Stimulated activated CD4-positive, alpha-beta T cell treated with anti-CD3 and anti-CD28 coated beads, Interleukin-1b, Interleukin-23, amount 100 ng/mL, for 48 hours (primary cell): ENCODE measurements around the gene CACNA1B.

Experiments
- DNase-seq: peaks from one replicate; pipeline ENCODE4 v3.0.0-alpha.2; 2020

Gene CACNA1B

DNA sequence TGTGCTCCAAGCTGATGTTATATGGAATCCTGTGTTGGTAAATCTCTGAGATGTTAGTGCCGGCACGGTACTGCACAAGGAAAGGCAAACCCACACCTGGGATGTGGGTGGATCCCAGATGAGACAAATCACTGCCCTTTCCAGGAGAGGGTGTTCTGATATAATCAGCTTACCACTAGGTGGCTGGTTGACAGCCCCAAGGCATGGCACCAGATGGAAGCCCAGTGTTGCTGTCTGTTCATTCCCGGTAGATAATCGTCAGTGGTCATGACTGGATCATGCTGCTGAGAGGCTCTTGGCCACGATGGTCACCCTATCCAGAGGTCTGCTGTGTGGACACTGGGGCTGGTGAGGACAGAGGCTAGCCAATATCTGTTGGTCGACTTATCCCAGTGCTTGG lies 184.0 kb downstream of the CACNA1B start:
- no peak for DNase-seq

DNA sequence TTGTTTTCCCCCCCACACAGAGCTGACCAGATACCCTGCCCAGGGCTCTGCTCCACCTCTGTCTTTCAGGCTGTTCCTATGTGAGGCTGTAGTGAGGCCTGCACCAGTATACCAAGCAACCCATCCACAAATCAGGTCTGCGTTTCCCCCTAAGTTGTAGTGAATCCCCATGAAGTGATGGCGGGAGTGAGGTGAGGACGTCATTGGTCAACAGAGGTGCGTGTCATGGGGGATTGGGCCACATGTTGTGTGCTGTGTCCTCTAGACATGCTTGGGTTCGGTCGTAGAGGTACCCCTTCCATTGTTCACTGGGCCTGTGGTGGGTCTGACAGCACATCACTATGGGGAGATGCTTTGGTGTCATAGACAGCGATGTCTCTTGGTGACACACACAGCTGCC lies 184.6 kb downstream of the CACNA1B start:
- DNase-seq: no peak

DNA sequence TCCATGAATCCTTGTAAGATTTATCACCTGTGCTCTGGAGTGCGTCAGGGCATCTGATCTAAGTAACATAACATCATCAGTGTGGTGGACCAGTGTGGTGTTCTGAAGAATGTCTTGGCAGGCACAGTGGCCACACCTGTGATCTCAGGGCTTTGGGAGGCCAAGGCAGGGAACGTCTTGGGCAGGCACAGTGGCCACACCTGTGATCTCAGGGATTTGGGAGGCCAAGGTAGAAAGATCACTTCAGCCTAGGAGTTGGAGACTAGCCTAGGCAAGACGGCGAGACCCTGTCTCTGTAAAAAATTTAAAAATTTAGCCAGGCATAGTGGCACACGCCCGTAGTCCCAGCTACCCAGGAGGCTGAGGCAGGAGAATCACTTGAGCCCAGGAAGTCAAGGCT lies 185.5 kb downstream of the CACNA1B start:
- DNase-seq: no peak

DNA sequence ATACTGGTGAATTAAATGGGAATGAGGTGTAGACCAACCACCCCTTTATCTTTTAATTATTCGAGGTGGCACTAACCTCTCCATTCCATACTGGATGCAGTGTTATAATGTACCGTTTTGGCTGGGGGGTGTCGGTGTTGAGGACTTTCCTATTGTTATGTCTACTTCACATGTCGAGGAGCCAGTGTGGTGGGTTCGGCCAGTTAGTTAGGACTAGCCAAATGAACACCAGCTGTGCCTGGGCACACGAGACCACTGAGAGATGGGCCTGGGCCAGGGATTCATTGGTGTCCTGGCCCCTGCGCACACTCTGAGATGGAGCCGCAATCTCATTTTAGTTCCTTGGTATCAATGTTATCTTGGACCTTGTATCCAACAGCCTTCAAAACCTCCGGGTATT lies 186.2 kb downstream of the CACNA1B start:
- no peak for DNase-seq

DNA sequence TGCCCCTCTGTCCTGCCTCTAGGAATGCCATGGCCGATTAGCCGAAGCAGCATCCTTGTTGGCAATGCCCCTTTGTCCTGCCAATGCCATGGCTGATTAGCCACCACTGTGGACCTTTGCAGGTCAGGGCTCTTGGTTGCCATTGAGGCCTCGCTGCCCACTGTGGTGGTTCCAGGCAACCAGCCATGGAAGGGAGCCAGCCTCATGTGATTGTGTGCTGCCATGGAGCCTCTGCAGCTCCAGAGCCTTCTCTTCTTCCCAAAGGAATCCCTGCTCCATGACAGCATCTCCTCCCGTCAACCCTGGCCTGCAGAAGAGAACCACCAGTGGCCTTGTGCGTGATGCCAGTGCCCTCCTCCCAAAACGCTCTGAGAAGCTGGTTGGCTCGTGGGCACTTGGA lies 187.0 kb downstream of the CACNA1B start:
- no peak for DNase-seq

DNA sequence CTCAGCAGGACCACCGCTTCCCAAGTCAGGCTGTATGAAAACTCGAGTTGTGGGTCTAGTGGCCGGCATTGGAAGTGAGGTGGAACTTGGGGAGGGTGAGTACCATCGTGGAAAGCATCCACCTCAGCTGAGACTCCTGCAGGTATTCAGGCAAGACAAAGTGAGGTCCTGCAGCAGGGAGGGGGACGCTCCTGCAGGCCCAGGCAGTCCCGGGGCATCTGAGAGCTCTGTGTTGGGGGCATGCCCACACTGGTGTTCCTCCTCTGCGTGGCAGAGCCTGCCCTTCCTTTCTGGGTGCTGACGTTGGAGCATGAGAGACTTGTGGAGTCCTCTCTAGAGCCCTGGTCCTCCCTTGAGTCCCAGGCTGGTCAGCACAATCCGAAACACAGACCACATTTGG lies 187.7 kb downstream of the CACNA1B start:
- no peak for DNase-seq

DNA sequence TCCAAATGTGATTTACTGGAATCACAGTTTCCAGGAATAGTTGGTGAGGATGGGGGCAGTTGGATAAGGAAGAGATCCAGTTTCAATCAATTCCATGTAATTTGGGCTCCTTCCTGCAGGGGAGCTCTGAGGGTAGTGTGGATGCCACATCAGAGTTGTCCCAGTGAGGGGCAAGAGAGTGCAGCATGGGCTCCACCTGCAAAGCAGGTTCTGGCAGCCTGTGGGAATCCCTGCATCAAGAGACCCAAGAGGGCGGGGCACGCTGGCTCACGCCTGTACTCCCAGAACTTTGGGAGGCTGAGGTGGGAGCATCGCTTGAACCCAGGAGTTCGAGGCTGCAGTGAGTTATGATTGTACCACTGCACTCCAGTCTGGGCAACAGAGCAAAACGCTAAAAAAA lies 188.5 kb downstream of the CACNA1B start:
- DNase-seq: no peak

DNA sequence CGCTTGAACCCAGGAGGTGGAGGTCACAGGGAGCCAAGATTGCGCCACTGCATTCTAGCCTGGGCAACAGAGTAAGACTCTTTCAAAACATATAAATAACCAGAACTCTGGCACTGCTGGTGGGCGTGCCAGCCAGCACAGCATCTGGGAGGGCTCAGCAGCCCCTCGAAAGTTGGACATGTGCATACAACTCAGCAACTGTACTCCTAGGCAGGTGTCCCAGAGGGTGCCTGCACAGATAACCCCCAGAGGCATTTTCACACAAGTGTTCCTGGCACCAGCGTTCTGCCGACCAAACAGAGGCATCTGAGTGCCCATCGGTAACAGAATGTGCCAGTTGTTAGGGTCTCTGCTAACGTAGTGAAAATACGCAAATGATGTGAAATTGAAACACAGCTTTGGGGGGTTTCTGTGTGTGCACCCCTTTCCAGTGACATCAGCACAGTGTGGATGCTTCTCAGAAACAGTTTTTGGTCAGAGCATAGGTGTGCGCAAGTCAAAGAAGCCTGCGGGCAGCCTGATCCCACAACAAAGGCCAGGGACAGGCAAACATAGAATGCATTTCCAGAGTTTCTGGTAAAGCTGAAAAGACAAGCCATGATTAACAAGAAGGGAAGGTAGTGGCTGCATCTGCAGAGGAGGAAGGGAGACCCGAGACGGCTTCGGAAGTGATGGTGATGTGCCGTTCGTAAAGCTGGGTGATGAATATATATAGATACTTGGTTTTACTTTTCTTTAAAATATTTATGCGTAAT lies 190.2 kb downstream of the CACNA1B start:
- DNase-seq: no peak

DNA sequence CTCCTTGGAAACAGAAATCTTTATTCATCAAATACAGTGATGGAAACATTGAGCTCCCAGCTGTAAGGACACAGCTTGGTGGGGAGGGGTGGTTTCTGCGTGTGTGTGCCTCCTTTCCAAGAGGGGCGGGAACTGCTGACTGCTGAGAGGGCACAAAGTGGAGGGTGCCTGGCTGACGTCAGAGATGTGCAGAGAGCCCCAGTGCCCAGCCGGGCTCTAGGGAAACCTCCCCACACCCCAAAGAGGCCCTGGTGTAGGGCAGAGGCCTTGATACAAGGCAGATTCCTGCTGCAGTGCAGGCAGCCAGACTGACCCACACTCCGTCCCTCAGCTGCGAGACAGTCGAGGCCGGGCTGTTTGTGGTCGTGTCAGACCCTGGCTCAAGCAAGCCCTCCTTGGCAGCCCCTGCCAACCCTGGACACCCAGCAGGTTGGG lies 191.0 kb downstream of the CACNA1B start:
- no peak for DNase-seq

DNA sequence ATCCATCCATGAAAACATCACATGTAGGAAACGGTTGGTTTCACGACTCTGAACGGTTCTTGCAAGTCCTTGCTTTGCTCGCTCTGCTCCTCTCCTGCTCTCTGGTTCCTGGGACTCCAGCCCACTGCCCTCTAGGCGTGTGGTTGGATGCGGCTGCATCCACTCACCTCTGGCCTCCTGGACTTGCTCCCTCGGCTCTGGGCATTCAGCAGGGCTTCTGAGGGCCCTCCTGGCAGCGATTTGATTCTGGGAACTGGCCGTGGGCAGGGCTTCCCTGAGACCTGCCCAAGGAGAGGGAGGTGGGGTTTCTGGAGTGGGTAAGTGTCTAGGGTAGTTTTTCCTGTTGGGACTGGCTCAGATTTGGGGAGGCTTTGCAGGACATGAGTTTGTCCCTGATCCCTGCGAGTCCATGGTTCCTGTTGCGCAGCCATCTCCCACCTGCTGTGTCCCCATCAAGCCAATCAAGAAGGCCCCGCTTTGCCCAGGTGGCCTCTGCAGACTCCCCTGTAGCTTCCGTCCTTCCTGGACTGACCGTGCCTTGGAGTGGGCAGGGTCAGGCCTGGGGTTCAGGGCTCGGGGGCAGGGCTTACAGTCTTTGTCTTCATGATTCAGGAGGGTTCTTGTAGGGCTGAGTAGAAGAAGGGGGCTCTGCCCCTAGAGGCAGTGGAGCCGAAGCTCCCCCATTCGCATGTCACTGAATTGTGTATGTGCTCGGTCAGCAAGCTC lies 192.3 kb downstream of the CACNA1B start:
- DNase-seq: no peak

DNA sequence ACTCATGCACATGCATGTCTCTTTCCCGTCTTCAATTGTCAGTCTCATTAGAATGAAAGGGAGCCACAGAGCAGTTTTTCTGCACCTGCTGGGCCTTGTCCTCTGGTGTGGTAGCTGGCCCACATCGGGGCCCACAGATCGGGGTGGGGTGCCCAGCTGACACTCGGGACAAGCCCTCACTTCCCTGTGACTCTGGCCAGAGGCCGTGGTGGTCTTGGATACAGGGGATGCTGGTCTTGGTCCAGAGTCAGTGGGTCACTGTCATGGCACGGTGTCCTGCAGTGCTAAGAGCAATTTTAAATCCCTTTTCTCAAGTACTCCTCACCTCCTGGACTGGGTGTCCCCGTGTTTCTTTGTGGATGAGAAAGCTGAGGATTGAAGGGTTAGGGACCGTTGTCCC lies 193.2 kb downstream of the CACNA1B start:
- DNase-seq: no peak

DNA sequence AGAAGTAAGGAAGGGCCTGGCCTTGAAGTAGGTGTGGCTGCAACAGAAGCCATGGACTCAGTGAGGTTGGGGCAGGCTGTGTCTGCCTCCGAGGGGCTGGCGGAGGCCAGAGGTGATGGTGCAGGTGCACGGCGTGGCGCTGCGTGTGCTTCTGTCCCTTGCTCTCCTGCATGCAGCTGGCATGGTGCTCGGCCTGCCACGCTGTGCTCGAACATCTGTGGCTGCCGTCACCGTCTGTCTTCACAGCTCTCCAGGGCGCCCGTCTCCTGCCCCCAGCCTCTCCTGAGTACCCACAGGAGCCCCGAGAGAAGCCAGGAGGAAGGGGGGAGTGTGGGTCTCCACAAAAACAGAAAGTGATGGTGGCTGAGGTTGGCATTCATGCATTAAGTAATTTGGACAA lies 193.7 kb downstream of the CACNA1B start:
- no peak for DNase-seq

DNA sequence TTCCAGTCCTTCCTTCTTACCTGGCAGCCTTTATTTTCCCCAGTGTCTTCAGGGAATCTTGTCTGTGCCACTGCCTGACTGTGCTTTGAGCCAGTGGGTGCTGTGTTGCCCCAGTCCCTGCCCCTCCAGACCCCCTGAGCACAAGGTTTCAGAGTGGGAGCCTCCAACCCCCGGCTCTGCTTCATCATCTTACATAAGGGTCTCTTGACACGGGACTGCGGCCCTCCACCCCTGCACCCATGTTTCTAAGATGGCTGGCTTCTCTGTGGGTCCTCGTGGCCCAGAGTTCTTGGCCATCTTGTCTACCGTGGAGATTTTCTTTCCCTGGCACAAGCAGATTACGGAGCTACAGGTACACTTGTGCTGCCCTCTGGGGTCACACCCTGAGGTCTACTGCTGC lies 194.1 kb downstream of the CACNA1B start:
- DNase-seq: no peak

DNA sequence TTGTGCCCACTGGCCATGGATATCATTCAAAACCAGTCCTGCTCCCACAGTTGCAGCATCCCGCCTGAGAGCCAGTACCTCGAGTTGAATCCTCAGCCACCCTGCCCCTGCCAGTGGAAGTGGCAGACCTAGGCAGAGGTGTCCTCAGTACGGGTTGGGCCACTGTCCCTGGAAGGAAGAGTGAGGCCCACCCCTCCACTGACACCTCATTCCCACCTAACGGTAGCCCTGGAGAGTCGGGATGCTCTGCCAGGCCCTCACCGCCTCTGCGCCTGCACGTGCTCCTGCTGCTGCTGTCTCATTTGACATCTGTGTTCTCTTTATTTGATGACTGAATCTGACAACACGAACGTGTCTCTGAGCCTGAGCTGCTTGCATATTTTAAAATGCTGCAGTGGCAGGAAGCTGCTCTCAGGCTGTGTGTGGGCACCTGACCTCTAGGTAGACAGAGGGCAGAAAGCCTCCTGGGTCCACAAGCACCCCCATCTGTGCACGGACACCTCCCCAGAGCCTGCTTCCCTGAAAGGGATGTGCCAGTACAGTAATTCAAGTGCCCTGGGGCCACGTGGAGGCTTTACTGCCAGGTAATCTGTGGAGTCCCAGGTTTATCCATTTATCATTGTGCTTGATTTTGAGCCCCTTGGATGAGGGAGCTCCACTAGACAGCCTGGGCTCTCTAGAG lies 194.7 kb downstream of the CACNA1B start:
- DNase-seq: no peak

DNA sequence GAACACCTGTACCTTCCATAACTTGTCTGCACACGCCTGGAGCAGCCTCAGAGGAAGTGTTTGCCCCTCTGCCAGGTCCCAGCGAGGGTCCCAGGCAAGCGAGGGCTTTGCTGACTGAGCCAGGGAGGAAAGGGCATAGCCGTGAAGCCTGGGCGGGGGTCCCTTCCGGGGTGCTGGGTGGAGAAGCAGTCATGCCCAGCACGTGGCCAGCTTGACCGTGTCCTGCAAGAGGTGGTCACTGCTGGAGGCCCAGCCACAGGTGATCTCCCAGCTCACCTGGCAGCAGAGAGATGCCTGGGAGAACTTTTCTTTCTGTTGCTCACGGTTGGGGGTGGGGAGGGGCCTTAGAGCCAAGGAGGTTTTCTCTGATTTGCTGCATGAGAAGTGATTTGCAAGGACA lies 195.3 kb downstream of the CACNA1B start:
- no peak for DNase-seq

DNA sequence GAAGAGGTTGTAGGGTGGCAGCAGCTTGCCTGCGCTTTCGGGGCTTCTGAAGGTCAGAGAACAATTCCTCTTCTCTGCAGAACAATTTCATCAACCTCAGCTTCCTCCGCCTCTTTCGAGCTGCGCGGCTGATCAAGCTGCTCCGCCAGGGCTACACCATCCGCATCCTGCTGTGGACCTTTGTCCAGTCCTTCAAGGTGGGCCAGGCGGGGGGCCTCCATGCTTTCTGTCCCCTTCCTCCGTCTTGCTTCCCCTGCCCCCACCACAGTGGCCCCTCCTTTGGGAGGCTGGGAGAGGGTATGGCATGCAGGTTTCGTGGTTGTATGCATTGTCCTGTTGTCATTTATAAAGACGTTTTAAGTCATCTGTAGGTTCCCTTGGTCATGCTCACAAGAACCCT lies 195.8 kb downstream of the CACNA1B start:
- no peak for DNase-seq

DNA sequence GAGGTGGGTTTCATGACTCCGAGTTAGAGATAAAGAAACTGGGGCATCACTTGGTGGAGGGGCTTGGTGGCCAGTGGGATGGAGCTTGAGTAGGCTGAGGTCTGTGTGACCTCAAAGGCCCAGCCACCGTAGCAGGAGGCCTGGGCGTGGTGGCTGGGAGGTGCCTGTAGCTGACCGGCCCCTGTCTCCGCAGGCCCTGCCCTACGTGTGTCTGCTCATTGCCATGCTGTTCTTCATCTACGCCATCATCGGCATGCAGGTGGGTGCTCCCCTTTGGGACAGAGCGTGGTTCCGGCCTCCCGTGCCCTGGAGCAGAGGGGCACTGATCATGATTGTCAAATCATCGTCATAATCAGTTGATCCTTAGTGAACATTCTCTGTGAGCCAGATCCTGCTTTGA lies 196.2 kb downstream of the CACNA1B start:
- DNase-seq: no peak

DNA sequence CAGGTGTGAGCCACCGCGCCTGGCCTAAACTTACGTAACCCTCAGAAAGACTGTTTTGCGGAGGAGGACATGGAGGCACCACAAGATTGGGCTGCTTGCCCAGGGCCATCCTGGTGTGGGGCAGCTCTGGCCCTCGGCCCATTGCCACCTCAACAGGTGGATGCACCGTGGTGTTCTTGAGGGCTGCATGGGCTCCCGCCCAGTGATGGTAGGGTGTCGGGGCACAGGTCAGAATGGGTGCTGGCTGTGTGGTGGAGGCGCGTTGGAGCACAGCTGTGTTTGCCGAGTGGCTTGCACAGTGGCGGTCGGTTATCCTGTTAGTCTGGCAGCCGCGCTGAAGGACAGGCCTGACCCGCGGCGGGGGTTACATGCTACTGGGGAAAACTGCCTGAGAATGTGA lies 196.9 kb downstream of the CACNA1B start:
- no peak for DNase-seq

DNA sequence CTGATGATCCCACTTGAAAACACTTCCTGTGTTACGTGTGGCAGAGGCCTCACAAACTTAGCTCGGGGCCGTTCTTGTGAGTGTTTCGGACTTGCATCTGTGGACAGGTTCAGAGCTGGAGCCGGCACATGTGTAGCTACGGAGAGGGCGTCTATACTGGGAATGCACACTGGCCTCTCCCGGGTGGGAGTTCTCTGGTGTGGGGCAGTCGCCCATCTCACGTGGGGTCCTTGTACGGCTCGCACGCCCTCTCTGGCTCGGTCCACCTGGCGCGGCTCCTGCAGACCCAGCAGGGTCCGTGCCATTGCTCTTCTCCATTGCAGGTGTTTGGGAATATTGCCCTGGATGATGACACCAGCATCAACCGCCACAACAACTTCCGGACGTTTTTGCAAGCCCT lies 197.9 kb downstream of the CACNA1B start:
- DNase-seq: no peak

DNA sequence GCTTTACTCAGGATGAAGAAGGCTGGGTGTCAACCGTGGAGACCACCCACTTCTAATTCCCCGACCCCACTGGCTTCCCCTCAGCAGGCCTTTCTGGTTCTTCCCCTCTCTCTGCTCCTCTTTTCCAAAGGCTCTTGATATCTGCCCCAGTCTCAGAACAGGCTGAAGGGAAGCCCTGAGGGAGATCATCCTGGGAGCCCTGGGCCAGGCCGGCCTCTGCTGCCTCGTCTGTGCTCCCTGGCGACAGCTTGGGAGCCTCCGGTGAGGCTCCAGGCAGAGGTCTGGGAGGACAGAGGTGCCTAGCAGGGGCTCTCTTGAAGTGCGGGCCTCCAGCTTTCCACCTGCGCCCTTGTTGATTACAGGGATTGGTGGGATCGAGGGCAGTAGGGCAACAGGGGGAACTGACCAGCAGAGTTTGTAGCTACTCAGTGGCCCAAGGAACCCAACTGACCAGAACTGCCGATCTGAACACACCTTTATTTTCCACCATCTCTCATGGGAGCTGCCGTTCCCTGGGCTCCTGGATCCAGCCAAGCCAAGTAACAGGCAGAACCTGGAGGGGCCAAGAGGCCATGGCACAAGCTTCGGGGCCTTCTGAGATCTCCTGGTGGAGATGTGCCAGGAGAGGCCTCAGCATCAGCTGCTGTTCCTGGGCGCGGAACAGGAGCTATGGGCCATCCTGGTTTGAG lies 198.5 kb downstream of the CACNA1B start:
- no peak for DNase-seq

DNA sequence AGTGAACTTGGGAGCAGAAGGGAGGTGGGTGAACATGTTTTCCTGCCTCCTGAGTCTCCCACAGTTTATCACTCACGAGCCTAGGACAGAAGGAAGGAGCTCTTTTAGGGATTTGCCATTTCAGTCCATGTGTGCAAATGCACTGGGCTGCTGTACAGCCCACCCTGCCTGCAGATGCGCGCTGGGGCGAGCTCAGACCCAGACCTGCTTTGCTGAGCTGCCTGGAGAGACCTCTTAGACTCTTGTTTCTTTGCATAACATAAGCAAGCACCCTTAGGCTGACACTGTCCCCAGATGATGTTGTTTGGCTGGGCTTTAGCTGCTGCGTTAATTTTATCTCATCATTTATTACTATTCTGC lies 199.0 kb downstream of the CACNA1B start:
- no peak for DNase-seq

DNA sequence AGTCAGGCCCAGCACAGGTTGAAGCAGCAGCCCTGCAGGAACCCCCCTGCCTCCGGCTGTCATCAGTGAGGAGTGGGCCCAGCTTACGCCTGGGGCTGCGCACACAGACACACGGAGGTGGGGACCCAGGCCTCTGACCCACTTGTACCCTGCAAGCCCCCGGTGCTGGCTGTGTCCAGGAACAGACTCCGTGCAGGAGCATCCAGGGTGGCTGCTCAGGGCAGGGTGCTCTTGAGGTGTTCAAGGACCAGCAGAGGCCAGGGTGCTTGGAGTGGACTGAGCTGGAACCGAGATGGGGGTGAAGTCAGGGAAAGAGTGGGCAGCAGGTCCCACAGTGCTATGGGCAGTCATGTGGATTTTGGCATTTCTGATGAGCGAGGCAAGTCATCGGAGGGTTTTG lies 199.5 kb downstream of the CACNA1B start:
- no peak for DNase-seq

DNA sequence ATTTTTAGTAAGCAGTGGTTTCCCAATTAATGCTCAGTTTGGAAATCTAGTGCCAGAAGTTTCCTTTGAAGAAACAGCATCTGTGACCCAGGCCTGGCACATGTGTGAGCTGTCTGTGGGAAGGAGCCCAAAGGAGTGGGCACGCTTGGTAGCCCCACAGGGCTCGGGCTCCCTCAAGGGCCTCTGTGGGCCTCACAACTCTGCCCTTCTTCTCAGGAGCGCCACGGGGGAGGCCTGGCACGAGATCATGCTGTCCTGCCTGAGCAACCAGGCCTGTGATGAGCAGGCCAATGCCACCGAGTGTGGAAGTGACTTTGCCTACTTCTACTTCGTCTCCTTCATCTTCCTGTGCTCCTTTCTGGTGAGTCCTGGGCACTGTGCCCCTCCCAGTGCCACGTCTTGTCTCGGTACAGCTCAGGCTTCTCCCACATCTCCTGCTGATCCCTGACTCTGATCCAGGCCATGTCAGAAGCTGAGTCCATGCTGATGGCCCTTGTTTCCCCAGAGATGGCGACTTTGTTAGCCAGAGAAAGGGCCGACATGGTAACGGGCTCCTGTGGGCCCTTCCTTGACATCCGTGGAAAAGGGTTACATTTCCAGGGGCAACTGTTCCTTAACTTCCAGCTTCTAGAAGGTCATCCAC lies 200.4 kb downstream of the CACNA1B start:
- DNase-seq: no peak
